Tibial artery (tissue), 4 donors: ENCODE measurements around the gene FADD.

Experiments
- DNase-seq, 2 donors: peaks; one replicate each; pipeline ENCODE4 v3.0.0-alpha.2; 2019
- H3K27ac ChIP-seq, 2 donors: fragments of 200-600 bp; sonication (generic) in 1 of 2; 1 replicate in 1 of 2; 2 replicates in 1 of 2; pipeline ENCODE4 v1.5.1; 2018 to 2019; ENCODE audit warnings: mild to moderate bottlenecking in 1 of 2
- H3K27me3 ChIP-seq, 2 donors: fragments of 200-600 bp; sonication (generic) in 1 of 2; one replicate each; pipeline versions ENCODE4 v1.5.1 to v1.6.0; 2016 to 2019
- H3K36me3 ChIP-seq, 3 donors: fragments of 200-600 bp; sonication (generic) in 2 of 3; one replicate each; pipeline ENCODE4 v1.5.1; 2016 to 2019; ENCODE audit warnings: mild to moderate bottlenecking in 2 of 3
- H3K4me1 ChIP-seq, 4 donors: fragments of 200-600 bp; sonication (generic) in 2 of 4; 1 replicate in 3 of 4; 2 replicates in 1 of 4; pipeline ENCODE4 v1.5.1; 2016 to 2019
- H3K4me3 ChIP-seq, 2 donors: fragments of 200-600 bp; sonication (generic) in 1 of 2; 1 replicate in 1 of 2; 2 replicates in 1 of 2; pipeline ENCODE4 v1.5.1; 2018 to 2019; ENCODE audit warnings: mild to moderate bottlenecking in 2 of 2
- H3K9me3 ChIP-seq, 3 donors: fragments of 200-600 bp; sonication (generic) in 1 of 3; one replicate each; pipeline ENCODE4 v1.5.1; 2016 to 2019
- CTCF ChIP-seq, 2 experiments: fragments of 200-600 bp in 1 of 2; fragments of 450-650 bp in 1 of 2; IDR thresholded peaks; one replicate each; pipeline ENCODE4 v1.5.1; 2017 to 2019; ENCODE audit warnings: antibody characterized with exemption in 2 of 2, mild to moderate bottlenecking in 1 of 2, moderate library complexity in 1 of 2
- intact Hi-C: fragments of 100-400 bp; cut with DNase I; formaldehyde crosslinking; loops from one replicate; pipeline ENCODE4 v1.15.0; 2023; ENCODE audit warnings: low total_unique reads

Gene FADD

GRCh38 chr11:70233511-70233934 lies 30.4 kb downstream of the FADD start:
- no peak overlapping the region for H3K27ac ChIP-seq
- no peak for TF ChIP-seq CTCF (IDR thresholded peaks at IDR 0.05)
- intact Hi-C loops = no loop called here
- no peaks in the 10 kb centered on the region for H3K9me3 ChIP-seq
- H3K4me1 ChIP-seq = peaks cover 0 to 15% (median 4%) of the 10 kb centered on the region in 4 donors
- no peaks in the 10 kb centered on the region for H3K36me3 ChIP-seq
- no peak for DNase-seq
- H3K4me3 ChIP-seq = no peak overlapping the region
- no peaks in the 10 kb centered on the region for H3K27me3 ChIP-seq

- no peak overlapping the region for H3K27ac ChIP-seq
- no peaks in the 10 kb centered on the region for H3K9me3 ChIP-seq
- intact Hi-C loops = no loop called here
- DNase-seq = no peak
- peaks cover 0 to 15% (median 4%) of the 10 kb centered on the region in 4 donors for H3K4me1 ChIP-seq
- no peak overlapping the region for H3K4me3 ChIP-seq
- TF ChIP-seq CTCF (IDR thresholded peaks at IDR 0.05) = no peak
- no peaks in the 10 kb centered on the region for H3K36me3 ChIP-seq
- no peaks in the 10 kb centered on the region for H3K27me3 ChIP-seq
These were observed 30.9 kb downstream of the FADD start for GRCh38 chr11:70233962-70234361.

- H3K27ac ChIP-seq = no peak overlapping the region
- DNase-seq = no peak
- peaks cover 0 to 9% of the 10 kb centered on the region in 2 donors for H3K27me3 ChIP-seq
- H3K4me1 ChIP-seq = no peaks in the 10 kb centered on the region
- TF ChIP-seq CTCF (IDR thresholded peaks at IDR 0.05) = no peak
- no peaks in the 10 kb centered on the region for H3K9me3 ChIP-seq
- H3K4me3 ChIP-seq = no peak overlapping the region
- intact Hi-C loops = no loop called here
- H3K36me3 ChIP-seq = no peaks in the 10 kb centered on the region
These were observed 37.2 kb downstream of the FADD start for GRCh38 chr11:70240337-70240736.

GRCh38 chr11:70241709-70242108 lies 38.6 kb downstream of the FADD start:
- no peak overlapping the region for H3K4me3 ChIP-seq
- H3K9me3 ChIP-seq = no peaks in the 10 kb centered on the region
- intact Hi-C loops = no loop called here
- no peak for DNase-seq
- H3K4me1 ChIP-seq = no peaks in the 10 kb centered on the region
- no peak overlapping the region for H3K27ac ChIP-seq
- no peak for TF ChIP-seq CTCF (IDR thresholded peaks at IDR 0.05)
- peaks cover 0 to 9% of the 10 kb centered on the region in 2 donors for H3K27me3 ChIP-seq
- H3K36me3 ChIP-seq = no peaks in the 10 kb centered on the region

- Histone ChIP-seq H3K4me3 (no peak overlapping the region), H3K27me3 (peaks cover 0 to 9% of the 10 kb centered on the region in 2 donors), H3K27ac (no peak overlapping the region), H3K36me3 (no peaks in the 10 kb centered on the region), H3K4me1 (no peaks in the 10 kb centered on the region), H3K9me3 (no peaks in the 10 kb centered on the region)
- no peak for TF ChIP-seq CTCF (IDR thresholded peaks at IDR 0.05)
- DNase-seq = no peak
- intact Hi-C loops = no loop called here
These were observed 39.8 kb downstream of the FADD start for GRCh38 chr11:70242885-70243284.
